Measurements from ENCODE around the gene FGD5.
"Not testable (repeated sequence)": the region's sequence is repeated elsewhere in the genome, so short reads cannot be mapped to it uniquely, and the experiment has no call there.

The FGD5 gene

GRCh38 chr3:14808025-14808424 is 10.7 kb upstream of the FGD5 start:
- no peak for DNase-seq (ENCODE audit: low spot score)

- no peak for DNase-seq (ENCODE audit: low spot score)
Observed at GRCh38 chr3:14808502-14809266, 10.1 kb upstream of the FGD5 start.

GRCh38 chr3:14809611-14810010 is 9.2 kb upstream of the FGD5 start:
- not testable (repeated sequence) for DNase-seq (ENCODE audit: low spot score)

GRCh38 chr3:14810070-14810791 is 8.5 kb upstream of the FGD5 start:
- no peak for DNase-seq (ENCODE audit: low spot score)

- DNase-seq (ENCODE audit: low spot score): no peak
Observed at GRCh38 chr3:14810801-14811661, 7.7 kb upstream of the FGD5 start.

GRCh38 chr3:14811684-14812083 is 7.1 kb upstream of the FGD5 start:
- DNase-seq (ENCODE audit: low spot score): no peak

- DNase-seq (ENCODE audit: low spot score): no peak
Observed at GRCh38 chr3:14812196-14812790, 6.5 kb upstream of the FGD5 start.

GRCh38 chr3:14814411-14814871 is 4.3 kb upstream of the FGD5 start:
- DNase-seq (ENCODE audit: low spot score): no peak

- DNase-seq (ENCODE audit: low spot score): no peak
Observed at GRCh38 chr3:14816359-14816758, 2.4 kb upstream of the FGD5 start.

GRCh38 chr3:14819671-14820070 is 909 bp downstream of the FGD5 start:
- no peak for DNase-seq (ENCODE audit: low spot score)

GRCh38 chr3:14820156-14820555 is 1.4 kb downstream of the FGD5 start:
- no peak for DNase-seq (ENCODE audit: low spot score)

GRCh38 chr3:14821151-14821550 is 2.4 kb downstream of the FGD5 start:
- DNase-seq (ENCODE audit: low spot score): no peak

- no peak for DNase-seq (ENCODE audit: low spot score)
Observed at GRCh38 chr3:14822134-14822533, 3.4 kb downstream of the FGD5 start.

GRCh38 chr3:14822670-14823390 is 4.1 kb downstream of the FGD5 start:
- no peak for DNase-seq (ENCODE audit: low spot score)

GRCh38 chr3:14823393-14823792 is 4.6 kb downstream of the FGD5 start:
- DNase-seq (ENCODE audit: low spot score): no peak

GRCh38 chr3:14823910-14824629 is 5.3 kb downstream of the FGD5 start:
- DNase-seq (ENCODE audit: low spot score): no peak

- DNase-seq (ENCODE audit: low spot score): no peak
Observed at GRCh38 chr3:14824646-14825045, 5.9 kb downstream of the FGD5 start.

GRCh38 chr3:14826069-14826468 is 7.3 kb downstream of the FGD5 start:
- DNase-seq (ENCODE audit: low spot score): no peak

GRCh38 chr3:14827776-14828175 is 9.0 kb downstream of the FGD5 start:
- DNase-seq (ENCODE audit: low spot score): no peak

GRCh38 chr3:14829811-14830210 is 11.0 kb downstream of the FGD5 start:
- no peak for DNase-seq (ENCODE audit: low spot score)
